Suprapubic skin (tissue), 4 donors: ENCODE results near the gene NDUFV3. TPM values are rescaled to one million over a fixed set of nuclear protein-coding genes. Genes with fewer than 3 reads are reported as not detected.

Source experiments
- DNase-seq, 2 donors: peaks; one replicate each; pipeline ENCODE4 v3.0.0-alpha.2; 2019; ENCODE audit warnings: low spot score in 2 of 2
- H3K27ac ChIP-seq: fragments of 200-600 bp; sonication (generic); one replicate; pipeline ENCODE4 v1.5.1; 2019
- H3K27me3 ChIP-seq: fragments of 200-600 bp; sonication (generic); one replicate; pipeline ENCODE4 v1.5.1; 2019
- H3K36me3 ChIP-seq: fragments of 200-600 bp; sonication (generic); one replicate; pipeline ENCODE4 v1.5.1; 2019
- H3K4me1 ChIP-seq: fragments of 200-600 bp; sonication (generic); one replicate; pipeline ENCODE4 v1.5.1; 2019
- H3K4me3 ChIP-seq: fragments of 200-600 bp; sonication (generic); one replicate; pipeline ENCODE4 v1.5.1; 2019; ENCODE audit warnings: mild to moderate bottlenecking
- H3K9me3 ChIP-seq: fragments of 200-600 bp; sonication (generic); one replicate; pipeline ENCODE4 v1.5.1; 2019
- CTCF ChIP-seq, 2 donors: fragments of 200-600 bp in 1 of 2; fragments of 450-650 bp in 1 of 2; sonication (generic) in 1 of 2; IDR thresholded peaks; one replicate each; pipeline ENCODE4 v1.5.1; 2016 to 2019; ENCODE audit warnings: antibody characterized with exemption in 2 of 2, mild to moderate bottlenecking in 1 of 2, moderate library complexity in 1 of 2
- EP300 ChIP-seq: sonication (generic); formaldehyde crosslinking; IDR thresholded peaks from one replicate; pipeline ENCODE4 v1.6.1; 2017; ENCODE audit warnings: antibody characterized with exemption
- POLR2A ChIP-seq, 2 donors: fragments of 450-650 bp; IDR thresholded peaks; one replicate each; pipeline ENCODE4 v1.6.1; 2017; ENCODE audit warnings: antibody characterized with exemption in 2 of 2, mild to moderate bottlenecking in 2 of 2, moderate library complexity in 2 of 2
- POLR2AphosphoS5 ChIP-seq, 3 donors: sonication (generic); formaldehyde crosslinking; IDR thresholded peaks; one replicate each; pipeline ENCODE4 v1.6.1; 2017; ENCODE audit warnings: antibody characterized with exemption in 3 of 3
- WGBS: methylation state at CpG from one replicate; pipeline ENCODE4 v1.1.5; 2018; 5-methylcytosine and 5-hydroxymethylcytosine counted together
- total RNA-seq, 4 donors: library from RNA; depleted of rRNA; stranded (reverse); fragments of >200 nt; gene quantifications; one replicate each; pipeline ENCODE4 v1.1.0, GENCODE V29; 2016

Gene NDUFV3
- total RNA-seq, 4 donors from 2014 or later: 44.1 to 69.3 (median 60.0) TPM

GRCh38 chr21:42862774-42863503 lies 30.2 kb upstream of the NDUFV3 start:
- peaks cover 9% of the 10 kb centered on the region for H3K4me1 ChIP-seq
- no peaks in the 10 kb centered on the region for H3K27me3 ChIP-seq
- TF ChIP-seq POLR2A (IDR thresholded peaks at IDR 0.05): no peak
- no peak for TF ChIP-seq CTCF (IDR thresholded peaks at IDR 0.05)
- TF ChIP-seq EP300: no peak
- no peak for TF ChIP-seq POLR2AphosphoS5 (IDR thresholded peaks at IDR 0.05)
- DNase-seq: no peak
- WGBS: 86% methylated on average over 21 of the region's 21 CpGs
- no peaks in the 10 kb centered on the region for H3K9me3 ChIP-seq
- no peak overlapping the region for H3K4me3 ChIP-seq
- H3K36me3 ChIP-seq: peaks cover 64% of the 10 kb centered on the region
- H3K27ac ChIP-seq: no peak overlapping the region

GRCh38 chr21:42863504-42863870 lies 29.6 kb upstream of the NDUFV3 start:
- no peaks in the 10 kb centered on the region for H3K27me3 ChIP-seq
- WGBS: 44% methylated on average over 11 of the region's 13 CpGs
- no peak overlapping the region for H3K27ac ChIP-seq
- peaks cover 9% of the 10 kb centered on the region for H3K4me1 ChIP-seq
- DNase-seq: no peak
- no peak overlapping the region for H3K4me3 ChIP-seq
- H3K36me3 ChIP-seq: peaks cover 64% of the 10 kb centered on the region
- TF ChIP-seq POLR2AphosphoS5 (IDR thresholded peaks at IDR 0.05): no peak
- no peak for TF ChIP-seq POLR2A (IDR thresholded peaks at IDR 0.05)
- TF ChIP-seq EP300: no peak
- TF ChIP-seq CTCF (IDR thresholded peaks at IDR 0.05): no peak
- no peaks in the 10 kb centered on the region for H3K9me3 ChIP-seq

- Histone ChIP-seq H3K4me1 (peaks cover 9% of the 10 kb centered on the region), H3K27ac (no peak overlapping the region), H3K27me3 (no peaks in the 10 kb centered on the region), H3K4me3 (no peak overlapping the region), H3K36me3 (peaks cover 64% of the 10 kb centered on the region), H3K9me3 (no peaks in the 10 kb centered on the region)
- 88% methylated on average over 8 of the region's 14 CpGs for WGBS
- no peak for DNase-seq
- TF ChIP-seq EP300 (no peak), POLR2A (IDR thresholded peaks at IDR 0.05) (no peak), POLR2AphosphoS5 (IDR thresholded peaks at IDR 0.05) (no peak), CTCF (IDR thresholded peaks at IDR 0.05) (no peak)
Measured at GRCh38 chr21:42864286-42864685, 28.8 kb upstream of the NDUFV3 start.

GRCh38 chr21:42864815-42865775 lies 28.0 kb upstream of the NDUFV3 start:
- no peaks in the 10 kb centered on the region for H3K9me3 ChIP-seq
- WGBS: 86% methylated on average over 18 of the region's 26 CpGs
- DNase-seq: no peak
- TF ChIP-seq POLR2A (IDR thresholded peaks at IDR 0.05): no peak
- no peak for TF ChIP-seq EP300
- no peak for TF ChIP-seq CTCF (IDR thresholded peaks at IDR 0.05)
- TF ChIP-seq POLR2AphosphoS5 (IDR thresholded peaks at IDR 0.05): no peak
- no peak overlapping the region for H3K4me3 ChIP-seq
- H3K36me3 ChIP-seq: peaks cover 64% of the 10 kb centered on the region
- H3K4me1 ChIP-seq: peaks cover 9% of the 10 kb centered on the region
- no peak overlapping the region for H3K27ac ChIP-seq
- no peaks in the 10 kb centered on the region for H3K27me3 ChIP-seq

GRCh38 chr21:42865776-42866160 lies 27.3 kb upstream of the NDUFV3 start:
- Histone ChIP-seq H3K36me3 (peaks cover 64% of the 10 kb centered on the region), H3K27ac (no peak overlapping the region)
- 76% methylated on average over 8 of the region's 8 CpGs for WGBS

More at GRCh38 chr21:42865776-42866160, 27.3 kb upstream of the NDUFV3 start:
- no peak overlapping the region for H3K4me3 ChIP-seq
- peaks cover 9% of the 10 kb centered on the region for H3K4me1 ChIP-seq
- TF ChIP-seq POLR2AphosphoS5 (IDR thresholded peaks at IDR 0.05): no peak
- TF ChIP-seq EP300: no peak
- no peak for DNase-seq
- H3K27me3 ChIP-seq: no peaks in the 10 kb centered on the region
- no peaks in the 10 kb centered on the region for H3K9me3 ChIP-seq
